ENCODE measurements around the gene GALT.

DNA sequence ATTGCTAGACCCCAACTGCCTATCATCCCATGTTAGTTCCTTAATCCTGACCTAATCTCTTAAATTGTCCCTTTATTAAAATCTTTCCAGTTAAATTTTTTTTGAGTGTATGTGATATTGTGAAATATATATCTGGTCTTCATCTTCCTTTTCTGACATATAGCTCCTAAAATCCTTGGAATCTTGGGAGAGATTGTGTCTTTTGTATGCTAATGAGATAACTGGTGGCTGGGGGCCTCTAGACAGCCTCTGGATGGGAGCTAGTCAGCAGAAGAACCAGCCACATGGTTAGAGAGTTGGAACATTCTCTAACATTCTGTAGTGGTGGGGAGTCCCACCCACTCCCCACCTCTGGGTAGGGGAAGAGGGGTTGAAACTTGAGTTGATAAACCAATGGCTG is 48.3 kb downstream of the GALT start:
- TF ChIP-seq, protein P1, sequence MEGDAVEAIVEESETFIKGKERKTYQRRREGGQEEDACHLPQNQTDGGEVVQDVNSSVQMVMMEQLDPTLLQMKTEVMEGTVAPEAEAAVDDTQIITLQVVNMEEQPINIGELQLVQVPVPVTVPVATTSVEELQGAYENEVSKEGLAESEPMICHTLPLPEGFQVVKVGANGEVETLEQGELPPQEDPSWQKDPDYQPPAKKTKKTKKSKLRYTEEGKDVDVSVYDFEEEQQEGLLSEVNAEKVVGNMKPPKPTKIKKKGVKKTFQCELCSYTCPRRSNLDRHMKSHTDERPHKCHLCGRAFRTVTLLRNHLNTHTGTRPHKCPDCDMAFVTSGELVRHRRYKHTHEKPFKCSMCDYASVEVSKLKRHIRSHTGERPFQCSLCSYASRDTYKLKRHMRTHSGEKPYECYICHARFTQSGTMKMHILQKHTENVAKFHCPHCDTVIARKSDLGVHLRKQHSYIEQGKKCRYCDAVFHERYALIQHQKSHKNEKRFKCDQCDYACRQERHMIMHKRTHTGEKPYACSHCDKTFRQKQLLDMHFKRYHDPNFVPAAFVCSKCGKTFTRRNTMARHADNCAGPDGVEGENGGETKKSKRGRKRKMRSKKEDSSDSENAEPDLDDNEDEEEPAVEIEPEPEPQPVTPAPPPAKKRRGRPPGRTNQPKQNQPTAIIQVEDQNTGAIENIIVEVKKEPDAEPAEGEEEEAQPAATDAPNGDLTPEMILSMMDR (IDR thresholded peaks at IDR 0.05): no peak
- no peak for TF ChIP-seq EP300 (IDR thresholded peaks at IDR 0.05)

Measured in stomach (tissue), 4 donors.